MM.1S (cell line): ENCODE results near the gene MGAT2.

ENCODE experiments used
- EZH2 ChIP-seq: fragments of 300-600 bp; sonication (generic); optimal IDR thresholded peaks from 2 replicates; pipeline ENCODE3; 2017; ENCODE audit warnings: low read depth, mild to moderate bottlenecking, antibody characterized with exemption, low read length, mixed read lengths
- EZH2phosphoT487 ChIP-seq: fragments of 300-600 bp; sonication (generic); IDR thresholded peaks from 2 replicates; pipeline ENCODE4 v1.6.1; 2018; ENCODE audit warnings: antibody characterized with exemption, low read length
- TF ChIP-seq, protein P1 (sequence below): fragments of 300-600 bp; sonication (generic); IDR thresholded peaks from 2 replicates; pipeline ENCODE4 v1.5.1; 2016; ENCODE audit warnings: antibody characterized with exemption, low read length, mixed read lengths

DNA sequence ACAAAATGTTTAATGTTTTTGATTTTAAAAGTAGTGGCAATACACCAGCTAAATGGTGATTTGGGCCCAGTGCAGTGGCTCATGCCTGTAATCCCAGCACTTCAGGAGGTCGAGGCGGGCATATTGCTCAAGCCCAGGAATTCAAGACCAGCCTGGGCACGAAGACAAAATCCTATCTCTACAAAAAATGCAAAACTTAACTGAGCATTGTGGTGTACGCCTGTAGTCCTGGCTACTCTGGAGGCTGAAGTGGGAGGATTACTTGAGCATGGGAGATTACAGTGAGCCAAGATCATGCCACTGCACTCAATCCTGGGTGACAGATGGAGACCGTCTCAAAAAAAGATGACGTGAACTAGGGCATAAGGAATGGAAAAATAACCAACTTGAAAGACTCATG is 4.8 kb upstream of the MGAT2 start:
- no peak for TF ChIP-seq EZH2
- TF ChIP-seq EZH2phosphoT487 = no peak
- TF ChIP-seq, protein P1, sequence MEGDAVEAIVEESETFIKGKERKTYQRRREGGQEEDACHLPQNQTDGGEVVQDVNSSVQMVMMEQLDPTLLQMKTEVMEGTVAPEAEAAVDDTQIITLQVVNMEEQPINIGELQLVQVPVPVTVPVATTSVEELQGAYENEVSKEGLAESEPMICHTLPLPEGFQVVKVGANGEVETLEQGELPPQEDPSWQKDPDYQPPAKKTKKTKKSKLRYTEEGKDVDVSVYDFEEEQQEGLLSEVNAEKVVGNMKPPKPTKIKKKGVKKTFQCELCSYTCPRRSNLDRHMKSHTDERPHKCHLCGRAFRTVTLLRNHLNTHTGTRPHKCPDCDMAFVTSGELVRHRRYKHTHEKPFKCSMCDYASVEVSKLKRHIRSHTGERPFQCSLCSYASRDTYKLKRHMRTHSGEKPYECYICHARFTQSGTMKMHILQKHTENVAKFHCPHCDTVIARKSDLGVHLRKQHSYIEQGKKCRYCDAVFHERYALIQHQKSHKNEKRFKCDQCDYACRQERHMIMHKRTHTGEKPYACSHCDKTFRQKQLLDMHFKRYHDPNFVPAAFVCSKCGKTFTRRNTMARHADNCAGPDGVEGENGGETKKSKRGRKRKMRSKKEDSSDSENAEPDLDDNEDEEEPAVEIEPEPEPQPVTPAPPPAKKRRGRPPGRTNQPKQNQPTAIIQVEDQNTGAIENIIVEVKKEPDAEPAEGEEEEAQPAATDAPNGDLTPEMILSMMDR = no peak
